Spleen (tissue), 3 donors: ENCODE measurements around the gene MCC.

Experiments
- POLR2A ChIP-seq, 3 donors: fragments of 450-650 bp; IDR thresholded peaks; one replicate each; pipeline ENCODE4 v1.5.1; 2017; ENCODE audit warnings: antibody characterized with exemption in 3 of 3, mild to moderate bottlenecking in 1 of 3
- POLR2AphosphoS5 ChIP-seq, 3 donors: sonication (generic); formaldehyde crosslinking; IDR thresholded peaks; one replicate each; pipeline ENCODE4 v1.5.1; 2017; ENCODE audit warnings: antibody characterized with exemption in 3 of 3

DNA sequence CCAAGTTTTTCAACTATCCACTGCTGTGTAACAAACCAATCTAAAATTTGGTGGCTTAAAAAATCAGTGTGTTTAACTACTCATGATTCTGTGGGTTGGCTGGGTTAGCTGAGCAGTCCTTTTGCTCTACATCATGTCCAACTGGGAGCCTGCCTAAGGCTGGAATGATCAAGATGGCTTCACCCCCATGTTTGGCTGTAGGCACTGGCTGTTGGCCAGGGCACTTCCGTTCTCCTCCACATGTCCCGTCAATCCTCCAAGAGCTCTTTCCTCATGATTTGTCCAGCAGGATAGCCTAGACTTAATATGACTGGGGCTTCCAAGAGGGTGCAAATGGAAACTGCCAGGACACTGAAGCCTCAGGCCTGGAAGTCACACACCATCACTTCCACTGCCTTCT, 36.5 kb downstream of the MCC start:
- no peak for TF ChIP-seq POLR2AphosphoS5 (IDR thresholded peaks at IDR 0.05)
- TF ChIP-seq POLR2A (IDR thresholded peaks at IDR 0.05): no peak
